Parathyroid adenoma (tissue), 2 donors: ENCODE data around the gene ACR.

Source experiments
- H2AFZ ChIP-seq: fragments of 300-600 bp; sonication (generic); one replicate; pipeline ENCODE4 v1.7.0; 2017; ENCODE audit warnings: antibody characterized with exemption, mild to moderate bottlenecking
- H3K27ac ChIP-seq: fragments of 300-600 bp; sonication (generic); one replicate; pipeline ENCODE4 v1.7.0; 2017
- H3K27me3 ChIP-seq: fragments of 300-600 bp; sonication (generic); one replicate; pipeline ENCODE4 v1.7.0; 2017; ENCODE audit warnings: low read length; ENCODE audit not compliant: control insufficient read depth, insufficient read depth
- H3K36me3 ChIP-seq: fragments of 300-600 bp; sonication (generic); one replicate; pipeline ENCODE4 v1.7.0; 2017; ENCODE audit warnings: low read length; ENCODE audit not compliant: control insufficient read depth, insufficient read depth
- H3K4me1 ChIP-seq: fragments of 300-600 bp; sonication (generic); one replicate; pipeline ENCODE4 v1.7.0; 2017; ENCODE audit warnings: control low read depth
- H3K4me2 ChIP-seq: fragments of 300-600 bp; sonication (generic); one replicate; pipeline ENCODE4 v1.7.0; 2017; ENCODE audit warnings: low read length
- H3K4me3 ChIP-seq: fragments of 300-600 bp; sonication (generic); one replicate; pipeline ENCODE4 v1.7.0; 2017; ENCODE audit warnings: low read depth, low read length
- H3K79me2 ChIP-seq: fragments of 300-600 bp; sonication (generic); one replicate; pipeline ENCODE4 v1.7.0; 2017; ENCODE audit warnings: control low read depth
- H3K9ac ChIP-seq: fragments of 300-600 bp; sonication (generic); one replicate; pipeline ENCODE4 v1.7.0; 2017; ENCODE audit warnings: mild to moderate bottlenecking
- H3K9me3 ChIP-seq: fragments of 300-600 bp; sonication (generic); one replicate; pipeline ENCODE4 v1.7.0; 2017; ENCODE audit warnings: low read length; ENCODE audit not compliant: control insufficient read depth
- TF ChIP-seq, protein P1 (sequence below): fragments of 300-600 bp; sonication (generic); IDR thresholded peaks from one replicate; pipeline ENCODE4 v1.7.0; 2017; ENCODE audit warnings: antibody characterized with exemption, mild to moderate bottlenecking
- donor health status: primary hyperparathyroidism.

ACR gene

DNA sequence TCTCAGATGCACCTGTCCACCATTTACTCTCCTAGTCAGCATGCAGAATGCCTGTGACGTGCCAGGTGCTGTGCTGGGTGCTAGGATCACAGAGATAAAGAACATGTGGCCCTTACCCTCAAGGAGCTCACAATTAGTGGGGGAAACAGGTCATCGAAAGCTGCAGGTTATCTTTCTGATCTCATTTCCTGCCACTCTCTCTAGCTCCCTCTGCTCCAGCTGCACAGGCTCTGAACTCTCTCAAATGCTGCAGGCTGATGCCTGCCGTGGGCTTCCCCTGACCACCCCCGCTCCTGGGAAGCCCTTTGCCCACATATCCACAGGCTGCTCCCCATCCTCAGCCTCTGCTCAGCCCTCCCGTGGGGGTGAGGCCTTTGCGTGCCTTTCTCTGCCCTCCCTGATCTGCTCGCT is 35.7 kb upstream of the ACR start:
- H3K4me3 ChIP-seq = no peak overlapping the region
- no peak overlapping the region for H3K27ac ChIP-seq
- no peaks in the 10 kb centered on the region for H3K4me1 ChIP-seq
- H3K9me3 ChIP-seq = no peaks in the 10 kb centered on the region
- H3K79me2 ChIP-seq = no peaks in the 10 kb centered on the region
- H3K4me2 ChIP-seq = no peak overlapping the region
- no peak overlapping the region for H2AFZ ChIP-seq
- H3K9ac ChIP-seq = no peak overlapping the region
- no peaks in the 10 kb centered on the region for H3K36me3 ChIP-seq
- H3K27me3 ChIP-seq = no peaks in the 10 kb centered on the region
- TF ChIP-seq, protein P1, sequence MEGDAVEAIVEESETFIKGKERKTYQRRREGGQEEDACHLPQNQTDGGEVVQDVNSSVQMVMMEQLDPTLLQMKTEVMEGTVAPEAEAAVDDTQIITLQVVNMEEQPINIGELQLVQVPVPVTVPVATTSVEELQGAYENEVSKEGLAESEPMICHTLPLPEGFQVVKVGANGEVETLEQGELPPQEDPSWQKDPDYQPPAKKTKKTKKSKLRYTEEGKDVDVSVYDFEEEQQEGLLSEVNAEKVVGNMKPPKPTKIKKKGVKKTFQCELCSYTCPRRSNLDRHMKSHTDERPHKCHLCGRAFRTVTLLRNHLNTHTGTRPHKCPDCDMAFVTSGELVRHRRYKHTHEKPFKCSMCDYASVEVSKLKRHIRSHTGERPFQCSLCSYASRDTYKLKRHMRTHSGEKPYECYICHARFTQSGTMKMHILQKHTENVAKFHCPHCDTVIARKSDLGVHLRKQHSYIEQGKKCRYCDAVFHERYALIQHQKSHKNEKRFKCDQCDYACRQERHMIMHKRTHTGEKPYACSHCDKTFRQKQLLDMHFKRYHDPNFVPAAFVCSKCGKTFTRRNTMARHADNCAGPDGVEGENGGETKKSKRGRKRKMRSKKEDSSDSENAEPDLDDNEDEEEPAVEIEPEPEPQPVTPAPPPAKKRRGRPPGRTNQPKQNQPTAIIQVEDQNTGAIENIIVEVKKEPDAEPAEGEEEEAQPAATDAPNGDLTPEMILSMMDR = no peak

DNA sequence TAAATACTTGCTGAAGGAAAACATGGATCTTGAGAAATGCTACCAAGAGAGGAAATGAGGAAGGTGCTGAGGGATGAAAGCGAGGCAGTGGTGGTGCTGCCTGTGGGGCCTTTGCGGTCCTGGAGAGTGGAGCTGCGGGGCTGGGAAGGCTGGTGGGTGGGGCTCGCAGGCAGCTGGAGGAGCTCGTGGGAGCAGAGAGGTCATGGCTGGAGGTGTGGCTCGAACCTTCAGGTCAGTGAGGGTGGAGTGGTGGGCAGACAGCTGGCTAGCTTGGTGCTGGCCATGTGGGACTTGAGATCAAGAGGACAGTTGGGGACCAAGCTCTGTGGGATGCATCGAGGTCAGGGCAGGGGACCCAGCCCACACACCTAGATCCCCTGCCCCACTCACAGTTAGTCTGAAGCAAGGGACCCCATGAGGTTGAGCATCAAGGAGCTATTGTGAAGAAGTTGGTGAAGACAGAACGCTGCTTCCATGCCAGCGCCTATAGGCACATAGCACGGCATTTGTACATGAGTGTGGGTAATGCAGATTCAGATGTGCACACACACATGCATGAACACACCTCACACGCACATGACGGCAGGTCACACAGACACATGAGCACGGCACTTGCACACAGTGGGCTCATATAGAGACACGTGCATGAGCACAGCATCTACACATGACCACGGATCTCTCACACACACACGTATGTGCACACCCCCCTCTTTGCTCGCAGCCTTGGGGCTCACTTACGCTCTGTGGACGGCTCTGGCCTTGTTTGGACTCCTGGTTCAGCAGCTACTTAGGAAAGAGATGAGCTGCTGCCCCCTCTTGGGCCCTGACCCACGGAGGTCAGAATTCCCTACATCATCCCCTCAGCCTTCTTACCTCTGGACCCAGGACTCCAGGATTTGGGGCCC is 34.9 kb upstream of the ACR start:
- Histone ChIP-seq H3K9ac (no peak overlapping the region), H3K4me1 (no peaks in the 10 kb centered on the region), H3K79me2 (no peaks in the 10 kb centered on the region), H3K27me3 (no peaks in the 10 kb centered on the region), H3K4me2 (no peak overlapping the region), H2AFZ (no peak overlapping the region), H3K27ac (no peak overlapping the region), H3K36me3 (no peaks in the 10 kb centered on the region), H3K4me3 (no peak overlapping the region), H3K9me3 (no peaks in the 10 kb centered on the region)
- TF ChIP-seq, protein P1 = no peak

DNA sequence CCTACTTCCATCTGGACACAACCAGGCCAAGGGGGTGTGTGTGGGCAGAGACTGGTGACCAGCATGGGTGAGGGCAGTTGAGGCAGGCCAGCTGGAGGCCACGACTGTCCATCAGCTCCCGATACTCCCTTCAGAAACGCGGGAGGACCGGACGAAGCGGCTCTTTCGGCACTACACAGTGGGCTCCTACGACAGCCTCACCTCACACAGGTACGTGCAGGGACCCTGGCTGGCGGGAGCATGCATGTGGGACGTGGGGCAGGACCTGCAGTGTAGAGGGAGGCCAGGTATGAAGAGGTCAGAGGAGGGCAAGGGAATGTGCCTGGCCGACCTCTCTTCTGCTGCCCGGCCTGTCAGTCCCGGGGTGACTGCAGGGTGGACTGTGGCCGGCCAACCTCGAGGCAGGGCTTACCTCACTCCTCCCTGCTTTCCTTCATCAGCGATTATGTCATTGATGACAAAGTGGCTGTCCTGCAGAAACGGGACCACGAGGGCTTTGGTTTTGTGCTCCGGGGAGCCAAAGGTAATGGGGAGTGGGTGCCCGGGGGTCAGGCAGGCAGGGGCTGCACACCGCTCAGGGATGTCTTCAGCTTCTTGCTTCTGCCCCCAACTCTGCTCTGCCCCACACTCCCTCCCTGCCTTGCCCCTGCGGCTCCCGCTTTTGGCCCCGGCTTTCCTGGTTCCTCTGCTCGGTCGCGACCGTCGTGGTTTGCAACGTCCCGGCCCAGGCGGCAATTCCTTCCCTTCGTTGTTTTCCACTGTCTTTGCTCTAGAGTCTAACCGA is 34.1 kb upstream of the ACR start:
- TF ChIP-seq, protein P1 = no peak
- H3K36me3 ChIP-seq = no peaks in the 10 kb centered on the region
- no peaks in the 10 kb centered on the region for H3K9me3 ChIP-seq
- H3K4me3 ChIP-seq = no peak overlapping the region
- no peak overlapping the region for H3K4me2 ChIP-seq
- H3K4me1 ChIP-seq = no peaks in the 10 kb centered on the region
- H3K27ac ChIP-seq = no peak overlapping the region
- H2AFZ ChIP-seq = no peak overlapping the region
- no peaks in the 10 kb centered on the region for H3K79me2 ChIP-seq
- H3K27me3 ChIP-seq = no peaks in the 10 kb centered on the region
- H3K9ac ChIP-seq = no peak overlapping the region

DNA sequence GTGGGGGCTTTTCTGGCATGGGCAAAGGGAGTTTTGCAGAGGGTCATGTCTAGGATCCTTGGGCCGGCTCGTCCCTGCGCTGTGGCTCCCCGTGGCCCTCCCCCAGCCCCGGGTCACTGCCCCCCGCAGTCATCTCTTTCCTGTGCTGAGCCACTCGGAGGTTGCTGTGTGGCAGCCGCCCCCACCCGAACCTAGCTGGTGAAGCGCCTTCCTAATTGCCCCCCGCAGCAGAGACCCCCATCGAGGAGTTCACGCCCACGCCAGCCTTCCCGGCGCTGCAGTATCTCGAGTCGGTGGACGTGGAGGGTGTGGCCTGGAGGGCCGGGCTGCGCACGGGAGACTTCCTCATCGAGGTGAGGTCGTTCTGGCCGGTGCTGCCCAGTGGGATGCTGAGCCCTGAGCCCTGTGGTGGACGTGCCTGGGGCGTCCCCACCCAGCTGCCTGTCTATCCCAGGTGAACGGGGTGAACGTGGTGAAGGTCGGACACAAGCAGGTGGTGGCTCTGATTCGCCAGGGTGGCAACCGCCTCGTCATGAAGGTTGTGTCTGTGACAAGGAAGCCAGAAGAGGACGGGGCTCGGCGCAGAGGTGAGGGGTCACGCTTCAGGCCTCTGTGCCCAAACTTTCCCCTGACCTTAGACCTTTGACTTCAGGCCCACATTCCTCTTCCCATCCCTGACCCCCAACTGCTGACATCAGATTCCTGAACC is 33.3 kb upstream of the ACR start:
- no peaks in the 10 kb centered on the region for H3K9me3 ChIP-seq
- H3K27me3 ChIP-seq = no peaks in the 10 kb centered on the region
- no peaks in the 10 kb centered on the region for H3K4me1 ChIP-seq
- no peaks in the 10 kb centered on the region for H3K79me2 ChIP-seq
- no peak overlapping the region for H3K27ac ChIP-seq
- no peak overlapping the region for H3K4me2 ChIP-seq
- H3K9ac ChIP-seq = no peak overlapping the region
- H2AFZ ChIP-seq = no peak overlapping the region
- H3K4me3 ChIP-seq = no peak overlapping the region
- no peaks in the 10 kb centered on the region for H3K36me3 ChIP-seq
- TF ChIP-seq, protein P1 = no peak
